Measurements from ENCODE around the gene CDHR2.
"Not testable (repeated sequence)": the region's sequence is repeated elsewhere in the genome, so short reads cannot be mapped to it uniquely, and the experiment has no call there.

The CDHR2 gene

GRCh38 chr5:176590035-176590717 is 41.0 kb downstream of the CDHR2 start:
- DNase-seq (ENCODE audit: extremely low read depth, low read depth): no peak
- TF ChIP-seq, protein P1, sequence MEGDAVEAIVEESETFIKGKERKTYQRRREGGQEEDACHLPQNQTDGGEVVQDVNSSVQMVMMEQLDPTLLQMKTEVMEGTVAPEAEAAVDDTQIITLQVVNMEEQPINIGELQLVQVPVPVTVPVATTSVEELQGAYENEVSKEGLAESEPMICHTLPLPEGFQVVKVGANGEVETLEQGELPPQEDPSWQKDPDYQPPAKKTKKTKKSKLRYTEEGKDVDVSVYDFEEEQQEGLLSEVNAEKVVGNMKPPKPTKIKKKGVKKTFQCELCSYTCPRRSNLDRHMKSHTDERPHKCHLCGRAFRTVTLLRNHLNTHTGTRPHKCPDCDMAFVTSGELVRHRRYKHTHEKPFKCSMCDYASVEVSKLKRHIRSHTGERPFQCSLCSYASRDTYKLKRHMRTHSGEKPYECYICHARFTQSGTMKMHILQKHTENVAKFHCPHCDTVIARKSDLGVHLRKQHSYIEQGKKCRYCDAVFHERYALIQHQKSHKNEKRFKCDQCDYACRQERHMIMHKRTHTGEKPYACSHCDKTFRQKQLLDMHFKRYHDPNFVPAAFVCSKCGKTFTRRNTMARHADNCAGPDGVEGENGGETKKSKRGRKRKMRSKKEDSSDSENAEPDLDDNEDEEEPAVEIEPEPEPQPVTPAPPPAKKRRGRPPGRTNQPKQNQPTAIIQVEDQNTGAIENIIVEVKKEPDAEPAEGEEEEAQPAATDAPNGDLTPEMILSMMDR (IDR thresholded peaks at IDR 0.05; ENCODE audit: low read depth, low read length): no peak

GRCh38 chr5:176591667-176592066 is 42.5 kb downstream of the CDHR2 start:
- not testable (repeated sequence) for DNase-seq (ENCODE audit: extremely low read depth, low read depth)

GRCh38 chr5:176592573-176592972 is 43.4 kb downstream of the CDHR2 start:
- DNase-seq (ENCODE audit: extremely low read depth, low read depth): no peak
- TF ChIP-seq, protein P1 (IDR thresholded peaks at IDR 0.05; ENCODE audit: low read depth, low read length): no peak

DNA sequence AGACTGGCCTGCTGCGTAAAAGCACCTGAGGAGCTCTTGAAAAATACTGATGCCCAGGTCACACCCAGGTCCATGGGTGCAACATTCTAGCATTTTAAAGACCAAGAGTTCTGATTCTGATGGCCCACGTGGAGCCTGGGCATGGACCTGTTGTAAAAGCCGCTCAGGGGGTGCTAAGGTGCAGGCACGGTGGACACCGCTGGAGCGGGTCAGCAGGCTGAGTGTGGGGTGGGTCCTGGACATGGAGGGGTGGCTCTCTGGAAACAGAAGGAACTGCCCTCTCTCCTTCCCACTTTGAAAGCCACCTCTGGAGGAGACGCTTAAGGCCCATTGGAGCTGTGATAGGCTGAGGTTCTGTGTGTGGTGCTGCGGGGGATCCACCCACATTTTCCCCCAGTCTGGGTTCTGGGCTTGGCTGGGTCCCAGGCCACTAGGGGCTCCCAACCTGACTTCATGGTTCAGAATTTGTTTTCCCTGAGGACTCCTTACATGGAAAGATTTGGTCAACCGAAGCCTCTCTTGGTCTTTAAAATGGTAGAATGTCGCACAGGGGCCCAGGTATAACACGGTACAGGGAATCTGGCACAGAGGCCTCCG is 44.2 kb downstream of the CDHR2 start:
- no peak for DNase-seq (ENCODE audit: extremely low read depth, low read depth)
- TF ChIP-seq, protein P1 (IDR thresholded peaks at IDR 0.05; ENCODE audit: low read depth, low read length): no peak

- DNase-seq (ENCODE audit: extremely low read depth, low read depth): no peak
- TF ChIP-seq, protein P1 (IDR thresholded peaks at IDR 0.05; ENCODE audit: low read depth, low read length): no peak
Measured at GRCh38 chr5:176594554-176594953, 45.4 kb downstream of the CDHR2 start.

DNA sequence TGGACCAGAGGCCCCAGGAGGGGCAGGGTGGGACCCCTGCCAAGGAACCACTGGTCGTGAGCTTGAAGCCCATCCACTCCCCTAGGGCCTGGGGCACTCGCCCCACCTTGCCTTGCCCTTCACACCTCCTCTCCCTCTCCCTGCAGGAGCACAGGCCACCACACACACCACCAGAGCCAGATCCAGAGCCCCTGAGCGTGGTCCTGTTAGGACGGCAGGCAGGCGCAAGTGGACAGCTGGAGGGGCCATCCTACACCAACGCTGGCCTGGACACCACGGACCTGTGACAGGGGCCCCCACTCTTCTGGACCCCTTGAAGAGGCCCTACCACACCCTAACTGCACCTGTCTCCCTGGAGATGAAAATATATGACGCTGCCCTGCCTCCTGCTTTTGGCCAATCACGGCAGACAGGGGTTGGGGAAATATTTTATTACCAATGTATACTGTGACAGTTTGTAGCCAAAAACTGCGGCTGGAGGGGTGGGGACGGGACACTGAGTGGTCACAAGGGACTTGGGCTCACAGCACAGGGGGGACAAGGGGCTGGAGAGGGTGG is 46.3 kb downstream of the CDHR2 start:
- no peak for DNase-seq (ENCODE audit: extremely low read depth, low read depth)
- TF ChIP-seq, protein P1 (IDR thresholded peaks at IDR 0.05; ENCODE audit: low read depth, low read length): no peak

- DNase-seq (ENCODE audit: extremely low read depth, low read depth): no peak
- TF ChIP-seq, protein P1 (IDR thresholded peaks at IDR 0.05; ENCODE audit: low read depth, low read length): no peak
Measured at GRCh38 chr5:176596069-176596644, 47.0 kb downstream of the CDHR2 start.
